SW480 (cell line): ENCODE data around the gene REM2.

ENCODE experiments used
- DNase-seq: peaks from one replicate; pipeline ENCODE4 v3.0.0-alpha.2; 2016; ENCODE audit warnings: low spot score

Gene REM2

GRCh38 chr14:22929961-22930364 is 46.9 kb downstream of the REM2 start:
- DNase-seq: no peak

GRCh38 chr14:22932146-22932545 is 49.1 kb downstream of the REM2 start:
- no peak for DNase-seq

DNA sequence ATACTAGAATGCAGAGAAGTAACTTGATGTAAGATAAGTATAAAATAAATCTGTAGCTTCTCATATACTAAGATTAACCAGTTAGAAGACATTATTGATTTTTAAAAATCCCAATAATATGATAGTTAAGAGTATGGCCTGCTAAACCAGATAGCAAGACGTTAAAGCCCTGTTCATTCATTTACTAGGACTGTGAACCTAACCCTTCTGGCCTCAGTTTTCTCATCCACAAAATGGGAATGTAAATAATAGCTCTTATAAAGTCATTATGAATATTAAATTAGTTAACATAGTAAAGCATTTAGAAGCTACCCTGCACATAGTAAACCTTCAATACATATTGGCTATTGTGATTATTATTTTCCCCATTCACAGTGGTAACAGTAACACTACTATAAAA is 52.1 kb downstream of the REM2 start:
- DNase-seq: no peak
